Neuron (in vitro differentiated cells): ENCODE measurements around the gene DSCAML1.

Experiments used
- H2AFZ ChIP-seq: one replicate; pipeline ENCODE4 v1.6.1; 2013; ENCODE audit warnings: low read depth, mild to moderate bottlenecking, inconsistent platforms, low read length, moderate library complexity
- H3K27me3 ChIP-seq: one replicate; pipeline ENCODE4 v1.6.1; 2013; ENCODE audit warnings: low read length; ENCODE audit not compliant: insufficient read depth
- H3K36me3 ChIP-seq: one replicate; pipeline ENCODE4 v1.6.1; 2013; ENCODE audit warnings: low read length; ENCODE audit not compliant: insufficient read depth
- H3K4me1 ChIP-seq: one replicate; pipeline ENCODE4 v1.6.1; 2013; ENCODE audit warnings: low read length; ENCODE audit not compliant: insufficient read depth
- H3K4me3 ChIP-seq: 2 replicates; pipeline ENCODE4 v1.5.1; 2013; ENCODE audit warnings: mild to moderate bottlenecking, low read length, moderate library complexity
- H3K9me3 ChIP-seq: one replicate; pipeline ENCODE4 v1.6.1; 2013; ENCODE audit warnings: low read length

The DSCAML1 gene

DNA sequence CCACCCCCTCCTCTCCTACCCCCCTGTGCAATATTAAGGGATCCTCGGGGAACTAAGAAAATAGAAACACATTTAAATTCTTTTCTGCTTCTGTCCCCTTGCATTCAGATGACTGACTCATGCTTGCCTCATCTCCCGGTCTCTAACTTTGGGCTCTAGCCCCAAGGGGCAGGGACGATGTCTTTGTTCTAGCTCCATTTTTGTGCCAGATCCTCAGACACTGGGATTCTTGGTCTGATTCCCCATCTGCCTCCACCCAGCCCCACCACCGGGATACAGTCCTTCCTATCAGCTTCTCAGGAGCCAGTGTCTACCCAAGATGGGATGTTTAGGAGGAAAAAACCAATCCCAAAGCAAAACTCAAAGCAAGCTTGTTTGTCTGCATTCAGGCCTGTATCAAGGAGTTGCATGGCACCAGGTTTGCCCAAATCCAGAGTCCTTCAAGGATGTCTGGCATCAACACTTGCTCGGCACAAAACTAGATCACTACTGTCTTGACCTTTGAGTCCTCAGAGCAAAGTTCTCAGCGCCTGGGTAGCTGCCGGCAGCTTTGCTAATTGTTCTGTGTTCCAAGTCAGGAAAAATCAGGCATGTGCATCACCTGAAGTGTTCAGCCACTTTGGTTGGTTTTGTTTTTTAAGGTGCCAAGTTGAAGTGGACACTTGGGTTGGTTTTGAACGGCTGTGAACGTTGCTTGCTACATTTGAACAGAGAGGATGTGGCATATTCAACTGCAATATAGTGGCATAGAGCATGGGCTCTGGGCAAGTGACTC, 212.8 kb downstream of the DSCAML1 start:
- Histone ChIP-seq H3K27me3 (no peaks in the 10 kb centered on the region), H3K36me3 (no peaks in the 10 kb centered on the region), H3K4me1 (peaks cover 26% of the 10 kb centered on the region), H3K4me3 (no peak overlapping the region), H2AFZ (no peak overlapping the region), H3K9me3 (no peaks in the 10 kb centered on the region)

DNA sequence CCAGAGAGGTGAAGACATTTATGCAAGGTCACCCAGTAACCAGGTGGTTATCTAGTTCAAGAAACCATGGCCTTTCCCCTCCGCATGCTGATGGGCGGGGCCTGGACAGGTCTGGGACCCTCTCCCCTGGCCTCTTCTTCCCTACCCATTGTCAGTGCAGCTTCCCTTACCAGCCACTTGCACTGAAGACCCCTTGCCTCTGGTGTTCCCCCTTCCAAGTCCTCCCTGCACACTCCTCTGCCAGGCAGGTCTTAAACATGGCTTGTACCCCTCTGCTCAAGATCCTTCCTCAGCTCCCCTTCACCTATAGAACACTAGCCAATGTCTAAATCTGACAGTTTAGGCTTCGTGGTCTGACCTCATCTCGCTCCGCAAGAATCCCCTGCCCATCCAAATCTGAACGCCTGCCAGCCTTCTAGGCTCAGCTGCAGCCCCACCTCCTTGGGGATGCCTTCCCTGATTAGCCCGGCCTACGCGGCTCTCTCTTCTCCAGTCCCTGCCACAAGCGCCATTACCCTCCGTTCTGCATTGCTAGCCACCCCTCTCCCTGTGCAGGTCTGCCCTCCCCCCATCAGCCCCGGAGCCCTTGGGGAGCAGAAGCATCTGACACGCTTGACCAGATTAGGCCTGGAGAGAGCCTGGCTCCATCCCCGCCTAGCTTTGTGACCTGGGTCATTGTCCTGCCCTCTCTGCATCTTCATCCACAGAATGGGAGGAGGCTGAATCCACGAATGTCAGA, 213.8 kb downstream of the DSCAML1 start:
- H3K36me3 ChIP-seq: no peaks in the 10 kb centered on the region
- H3K4me3 ChIP-seq: no peak overlapping the region
- H3K4me1 ChIP-seq: peaks cover 19% of the 10 kb centered on the region
- no peak overlapping the region for H2AFZ ChIP-seq
- H3K27me3 ChIP-seq: no peaks in the 10 kb centered on the region
- no peaks in the 10 kb centered on the region for H3K9me3 ChIP-seq

DNA sequence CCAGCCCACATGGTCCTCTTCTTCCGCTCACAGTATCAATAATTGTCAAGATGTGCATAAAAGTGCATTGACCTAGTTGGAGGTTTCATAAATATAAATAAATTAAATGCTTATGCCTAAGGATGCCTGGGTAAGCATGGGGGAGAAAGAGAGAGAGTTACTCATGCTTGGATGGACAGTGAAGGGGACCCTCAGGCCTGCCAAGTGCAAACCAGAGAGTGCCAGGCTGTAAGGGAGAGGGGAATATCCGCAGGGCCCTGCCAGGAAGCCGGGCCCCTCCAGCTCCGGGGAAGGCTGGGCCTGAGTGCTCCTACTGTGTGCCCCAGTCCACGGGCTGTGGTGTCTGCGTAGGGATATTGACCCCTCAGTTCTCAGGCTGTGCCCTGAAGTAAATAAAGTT, 214.6 kb downstream of the DSCAML1 start:
- Histone ChIP-seq H3K9me3 (no peaks in the 10 kb centered on the region), H3K4me3 (no peak overlapping the region), H3K27me3 (no peaks in the 10 kb centered on the region), H2AFZ (no peak overlapping the region), H3K4me1 (peaks cover 19% of the 10 kb centered on the region), H3K36me3 (no peaks in the 10 kb centered on the region)

DNA sequence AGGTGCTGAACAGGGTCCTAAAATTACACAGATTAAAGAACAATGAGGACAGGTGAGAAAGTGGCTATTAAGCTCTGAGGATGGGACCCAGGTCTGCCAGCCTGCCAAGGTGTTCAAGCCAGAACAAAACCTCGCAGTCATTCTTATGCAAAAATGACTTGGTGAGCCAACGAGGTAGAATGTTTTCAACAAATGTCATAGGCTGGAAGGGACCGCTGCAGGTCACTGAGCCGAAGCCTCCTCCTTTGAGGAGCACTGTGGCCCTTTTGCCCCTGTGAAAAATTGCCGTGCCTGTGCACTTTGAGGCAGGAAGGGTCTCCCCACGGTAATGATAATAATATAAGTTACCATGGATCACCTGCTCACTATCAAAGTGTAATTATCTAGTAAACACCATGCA, 216.2 kb downstream of the DSCAML1 start:
- Histone ChIP-seq H3K4me3 (no peak overlapping the region), H2AFZ (no peak overlapping the region), H3K4me1 (peaks cover 19% of the 10 kb centered on the region), H3K36me3 (no peaks in the 10 kb centered on the region), H3K27me3 (no peaks in the 10 kb centered on the region), H3K9me3 (no peaks in the 10 kb centered on the region)

DNA sequence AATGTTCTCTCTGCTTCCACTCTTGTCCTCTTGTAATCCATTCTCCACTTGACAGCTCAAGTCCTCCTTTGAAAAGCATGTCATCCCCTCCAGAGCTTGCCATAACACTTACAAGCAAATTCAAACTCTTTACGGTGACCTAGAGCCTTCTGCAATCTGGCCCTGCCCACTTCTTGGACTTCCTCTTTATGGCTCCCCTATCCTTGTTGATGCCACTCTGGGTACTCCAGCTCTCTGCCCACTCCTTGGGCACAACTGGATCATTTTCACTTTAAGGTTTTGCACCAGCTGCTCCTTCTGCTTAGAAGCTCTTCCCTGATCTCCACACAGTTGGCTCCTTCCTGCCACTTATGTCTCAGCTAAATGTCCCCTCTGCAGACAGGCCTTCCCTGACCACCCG, 217.9 kb downstream of the DSCAML1 start:
- Histone ChIP-seq H3K9me3 (no peaks in the 10 kb centered on the region), H3K4me3 (no peak overlapping the region), H3K36me3 (no peaks in the 10 kb centered on the region), H2AFZ (no peak overlapping the region), H3K27me3 (no peaks in the 10 kb centered on the region), H3K4me1 (peaks cover 12% of the 10 kb centered on the region)

DNA sequence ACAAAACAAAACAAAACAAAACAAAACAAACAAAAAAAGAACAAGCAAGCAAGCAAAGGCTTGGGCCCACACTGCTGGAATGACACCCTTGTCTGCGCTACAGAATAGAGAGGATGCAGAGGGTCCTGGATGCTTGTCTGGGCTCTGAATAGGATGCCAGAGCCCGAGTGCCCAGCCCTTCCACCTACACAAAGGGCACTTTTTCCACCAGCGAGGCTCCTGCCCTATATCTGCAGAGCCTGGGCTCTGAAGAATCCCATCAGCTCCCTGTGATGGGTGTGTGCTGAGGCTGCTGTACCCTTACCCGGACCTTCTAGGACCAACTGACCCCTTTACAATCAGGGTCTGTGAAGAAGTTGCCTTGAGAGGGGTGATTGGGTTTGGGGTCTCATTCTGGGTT, 221.2 kb downstream of the DSCAML1 start:
- no peaks in the 10 kb centered on the region for H3K27me3 ChIP-seq
- no peaks in the 10 kb centered on the region for H3K4me1 ChIP-seq
- no peak overlapping the region for H2AFZ ChIP-seq
- H3K9me3 ChIP-seq: no peaks in the 10 kb centered on the region
- no peak overlapping the region for H3K4me3 ChIP-seq
- no peaks in the 10 kb centered on the region for H3K36me3 ChIP-seq

DNA sequence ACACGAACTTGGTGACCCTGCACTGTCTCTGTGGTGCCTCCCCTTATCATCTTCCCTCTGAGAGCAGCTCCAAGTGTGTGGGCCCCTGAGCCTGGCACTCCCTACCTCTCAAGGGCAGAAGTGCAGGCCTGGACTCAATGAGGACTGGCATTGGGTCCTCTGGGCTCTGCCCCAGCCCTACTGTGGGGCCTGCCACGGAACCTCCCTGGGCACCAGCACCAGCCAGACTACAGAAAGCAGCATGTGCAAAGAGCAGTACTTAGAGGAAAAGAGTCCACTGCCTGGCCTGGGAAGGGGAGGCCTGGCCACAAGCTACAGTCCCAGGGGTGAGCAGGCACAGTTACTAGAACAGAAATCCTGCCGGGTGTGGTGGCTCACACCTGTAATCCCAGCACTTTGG, 222.5 kb downstream of the DSCAML1 start:
- H2AFZ ChIP-seq: no peak overlapping the region
- no peaks in the 10 kb centered on the region for H3K4me1 ChIP-seq
- no peaks in the 10 kb centered on the region for H3K36me3 ChIP-seq
- H3K4me3 ChIP-seq: no peak overlapping the region
- no peaks in the 10 kb centered on the region for H3K9me3 ChIP-seq
- no peaks in the 10 kb centered on the region for H3K27me3 ChIP-seq

DNA sequence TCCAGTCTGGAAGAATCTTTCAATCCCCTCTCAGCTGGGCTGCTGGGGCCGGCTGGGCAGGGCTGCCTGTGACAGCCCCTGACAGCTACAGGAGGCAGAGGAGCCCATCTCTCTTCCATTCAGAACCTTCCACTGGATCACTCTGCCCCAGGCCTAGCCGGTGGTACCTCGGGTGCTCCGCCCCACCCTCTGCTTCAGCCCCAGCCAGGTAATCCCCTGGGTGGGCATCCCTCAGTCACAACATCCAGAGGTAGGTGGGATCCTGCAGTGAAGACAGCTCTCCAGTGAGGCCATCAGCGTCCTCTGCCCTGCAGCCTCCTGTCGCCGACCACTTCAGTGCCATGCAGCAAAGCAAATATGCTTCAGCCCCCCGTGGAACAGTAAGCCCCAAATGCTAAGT, 223.7 kb downstream of the DSCAML1 start:
- H3K27me3 ChIP-seq: no peaks in the 10 kb centered on the region
- H2AFZ ChIP-seq: no peak overlapping the region
- H3K4me3 ChIP-seq: no peak overlapping the region
- no peaks in the 10 kb centered on the region for H3K4me1 ChIP-seq
- no peaks in the 10 kb centered on the region for H3K9me3 ChIP-seq
- H3K36me3 ChIP-seq: no peaks in the 10 kb centered on the region

DNA sequence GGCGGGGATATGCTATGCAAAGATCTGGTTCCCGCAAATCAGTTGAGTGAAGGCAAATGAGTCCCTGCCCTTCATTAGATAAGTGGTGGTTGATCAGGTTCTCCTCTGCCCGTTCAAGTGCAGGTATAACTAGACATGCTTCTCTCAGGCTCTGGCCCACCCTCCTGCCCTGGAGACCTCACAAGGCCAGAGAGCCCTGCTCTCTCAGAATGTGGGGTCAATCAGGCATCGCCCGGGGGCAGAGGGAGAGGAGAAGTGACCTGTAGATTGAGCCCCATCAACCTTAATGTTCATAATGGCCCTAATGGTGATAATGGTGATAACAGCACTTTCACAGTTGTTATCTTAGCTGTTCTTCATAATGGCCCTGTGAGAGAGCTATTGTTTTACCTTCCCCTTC, 224.3 kb downstream of the DSCAML1 start:
- no peaks in the 10 kb centered on the region for H3K36me3 ChIP-seq
- no peaks in the 10 kb centered on the region for H3K9me3 ChIP-seq
- H3K4me3 ChIP-seq: no peak overlapping the region
- no peaks in the 10 kb centered on the region for H3K27me3 ChIP-seq
- no peaks in the 10 kb centered on the region for H3K4me1 ChIP-seq
- no peak overlapping the region for H2AFZ ChIP-seq

DNA sequence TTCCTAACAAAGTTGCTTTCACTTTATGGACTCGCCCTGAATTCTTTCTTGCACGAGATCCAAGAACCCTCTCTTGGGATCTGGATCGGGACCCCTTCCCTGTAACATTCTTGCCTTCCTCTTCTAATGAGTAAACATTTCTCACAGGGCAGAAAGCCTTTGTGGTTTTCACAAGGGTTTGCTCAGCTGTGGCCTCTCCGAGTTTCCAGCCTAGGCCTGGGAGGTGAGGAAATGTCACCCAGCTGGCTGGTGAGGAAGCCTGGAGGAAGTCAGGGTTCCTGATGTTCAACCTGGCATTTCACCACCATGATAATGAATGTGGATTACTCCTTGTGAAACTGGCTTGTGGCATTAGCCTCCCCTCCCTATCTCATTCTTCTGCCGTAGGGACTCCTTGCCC, 224.9 kb downstream of the DSCAML1 start:
- Histone ChIP-seq H3K27me3 (no peaks in the 10 kb centered on the region), H3K9me3 (no peaks in the 10 kb centered on the region), H3K36me3 (no peaks in the 10 kb centered on the region), H3K4me3 (no peak overlapping the region), H3K4me1 (no peaks in the 10 kb centered on the region), H2AFZ (no peak overlapping the region)

DNA sequence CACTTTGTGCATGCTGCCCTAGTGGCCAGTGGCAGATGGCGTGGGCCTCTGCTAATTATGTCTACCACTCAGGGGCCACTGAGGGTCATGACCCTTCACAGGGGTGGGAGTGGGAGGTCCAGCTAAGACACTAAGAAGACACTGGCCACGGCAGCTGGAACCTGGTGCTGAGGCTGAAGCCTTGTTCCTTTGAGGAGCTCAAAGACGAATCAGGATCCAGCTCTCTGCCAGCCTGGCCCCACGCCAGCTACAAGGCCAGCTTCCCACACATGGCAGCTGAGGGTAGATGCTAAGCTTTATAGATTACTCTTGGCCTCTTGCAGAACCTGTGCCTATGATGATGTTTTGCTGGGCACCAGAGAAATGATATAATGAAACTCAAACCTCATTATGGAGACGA, 226.3 kb downstream of the DSCAML1 start:
- Histone ChIP-seq H3K4me3 (no peak overlapping the region), H3K4me1 (no peaks in the 10 kb centered on the region), H2AFZ (no peak overlapping the region), H3K27me3 (no peaks in the 10 kb centered on the region), H3K9me3 (no peaks in the 10 kb centered on the region), H3K36me3 (no peaks in the 10 kb centered on the region)

DNA sequence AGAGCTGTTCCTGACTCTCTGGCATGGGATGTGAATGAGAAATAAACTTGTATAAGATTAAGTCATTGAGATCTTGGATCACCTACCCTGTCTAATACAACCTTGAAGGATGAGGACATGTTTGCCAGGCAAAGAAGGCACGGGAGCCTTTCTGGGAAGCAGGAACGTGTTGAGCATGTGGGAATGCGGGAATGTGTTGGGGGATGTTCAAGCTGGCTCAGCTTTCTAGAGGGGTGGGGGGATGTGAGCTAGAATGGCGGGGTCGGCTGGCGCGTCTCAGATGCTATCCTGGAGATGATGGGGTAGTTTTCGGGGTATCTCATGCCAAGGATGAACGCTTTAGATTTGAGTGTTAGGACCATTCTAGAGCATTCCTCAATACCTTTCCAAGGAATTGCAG, 227.1 kb downstream of the DSCAML1 start:
- Histone ChIP-seq H3K27me3 (no peaks in the 10 kb centered on the region), H2AFZ (no peak overlapping the region), H3K36me3 (no peaks in the 10 kb centered on the region), H3K4me1 (no peaks in the 10 kb centered on the region), H3K4me3 (no peak overlapping the region), H3K9me3 (no peaks in the 10 kb centered on the region)

DNA sequence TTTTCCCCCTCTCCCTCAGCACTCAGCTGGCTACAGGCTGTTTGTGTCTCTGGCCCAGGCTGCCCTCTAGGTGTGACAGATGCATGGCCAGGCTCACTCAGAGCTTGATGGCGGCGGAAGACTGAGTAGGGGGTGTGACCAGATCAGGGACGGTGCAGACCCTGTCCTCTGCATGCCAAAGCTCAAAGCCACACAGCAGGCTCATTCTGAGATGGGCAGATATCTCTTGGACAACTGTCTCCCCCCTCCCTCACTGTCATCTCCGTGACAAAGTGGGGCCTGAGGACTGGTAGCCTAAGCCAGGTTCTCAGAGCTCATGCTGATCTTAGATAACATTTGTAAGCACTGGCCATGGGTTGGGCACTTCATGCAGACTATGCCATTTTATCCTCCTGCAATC, 231.3 kb downstream of the DSCAML1 start:
- no peaks in the 10 kb centered on the region for H3K36me3 ChIP-seq
- H3K27me3 ChIP-seq: no peaks in the 10 kb centered on the region
- no peak overlapping the region for H2AFZ ChIP-seq
- no peak overlapping the region for H3K4me3 ChIP-seq
- H3K9me3 ChIP-seq: no peaks in the 10 kb centered on the region
- no peaks in the 10 kb centered on the region for H3K4me1 ChIP-seq
